ENCODE results near the gene SPDEF. TPM values are rescaled to one million over a fixed set of nuclear protein-coding genes. Genes with fewer than 3 reads are reported as not detected.

Gene SPDEF
- total and polyA plus RNA-seq, 10 of the 15 experiments (the other 5 are each of a cell fraction or from before 2014, with no cell fraction given), result not detected

GRCh38 chr6:34526241-34526972 is 29.7 kb downstream of the SPDEF start:
- WGBS (ENCODE audit: insufficient coverage, insufficient replicate concordance, low lambda C conversion rate, missing lambda C conversion rate), result 72% methylated on average over 23 of the region's 23 CpGs
- H3K27me3 ChIP-seq (replicated peaks in 1 of 2; ENCODE audit: control insufficient read depth in 2 of 2, insufficient read depth in 2 of 2, low read length in 1 of 2), result no peaks in the 10 kb centered on the region
- no peaks in the 10 kb centered on the region for H3K9me3 ChIP-seq (replicated peaks; ENCODE audit: control insufficient read depth, insufficient read depth, low read length)
- H3K9ac ChIP-seq (ENCODE audit: control insufficient read depth, insufficient read depth, low read length), result no peak overlapping the region
- BruUV-seq (replicated peaks), result no TSS peak
- 0 out of 2 replicates have a peak overlapping the region, but pooled peaks have one; percentile 7 for H3K4me2 ChIP-seq (ENCODE audit: control insufficient read depth, insufficient read depth)
- TF ChIP-seq PAX5 (IDR thresholded peaks at IDR 0.05; ENCODE audit: borderline replicate concordance, low read depth, low read length) (no peak), NFXL1 (IDR thresholded peaks at IDR 0.05; ENCODE audit: borderline replicate concordance) (no peak), MYB (IDR thresholded peaks at IDR 0.05; ENCODE audit: borderline replicate concordance, low read depth, low read length) (no peak), SMARCA5 (IDR thresholded peaks at IDR 0.05) (no peak), NFIC (IDR thresholded peaks at IDR 0.05; ENCODE audit: low read depth, low read length) (no peak), MEF2B (IDR thresholded peaks at IDR 0.05; ENCODE audit: partially characterized antibody, poor library complexity, severe bottlenecking) (no peak), SIX5 (IDR thresholded peaks at IDR 0.05; ENCODE audit: low read depth, low read length, severe bottlenecking) (no peak), FOXK2 (IDR thresholded peaks at IDR 0.05) (no peak), JUND (IDR thresholded peaks at IDR 0.05; ENCODE audit: low read depth, low read length) (no peak), CHD2 (IDR thresholded peaks at IDR 0.05; ENCODE audit: borderline replicate concordance, low read depth, low read length) (no peak)
- H3K4me3 ChIP-seq, result no peak overlapping the region
- no peaks in the 10 kb centered on the region for H3K36me3 ChIP-seq (ENCODE audit: control insufficient read depth in 2 of 2, insufficient read depth in 2 of 2, low read length in 1 of 2)
- no peak for ATAC-seq
- in situ Hi-C loops (cut with MboI), result no loop called here
- CTCF ChIA-PET, result interaction anchor here (0.6 to 3.0 kb wide), 8 partner anchors 46 to 447 kb away, joined by 3 to 27 read pairs (median 4); no protein-coding TSS in a partner anchor
- SMC1A ChIA-PET (ENCODE audit: uncharacterized antibody, unreplicated experiment), result interaction anchor here (1.2 to 3.0 kb wide), 3 partner anchors 66 to 84 kb away, joined by 3 to 19 read pairs (median 7); no protein-coding TSS in a partner anchor
- intact Hi-C loops (cut with micrococcal nuclease; ENCODE audit: unreplicated experiment), result loop anchor here (5.0 kb wide), 1 partner anchor 616 kb away; the partner anchor contains the start of gene TCP11
- H3K4me1 ChIP-seq (ENCODE audit: control insufficient read depth, insufficient read depth, low read length), result no peaks in the 10 kb centered on the region
- DNase-seq (ENCODE audit: low read depth, low spot score), result no peak
- H2AFZ ChIP-seq (ENCODE audit: control insufficient read depth, low read depth, low read length), result peak overlapping the region; percentile 29
- no peaks in the 10 kb centered on the region for H3K79me2 ChIP-seq (ENCODE audit: control insufficient read depth, insufficient read depth, low read length)
- H4K20me1 ChIP-seq (ENCODE audit: control insufficient read depth, insufficient read depth), result no peaks in the 10 kb centered on the region
- POLR2A ChIA-PET, result interaction anchor here (0.5 kb wide), 2 partner anchors 208 to 215 kb away, joined by 3 to 4 read pairs; no protein-coding TSS in a partner anchor
- RAD21 ChIA-PET (ENCODE audit: unreplicated experiment), result interaction anchor here (1.8 kb wide), 1 partner anchor 66 kb away, joined by 10 read pairs; no protein-coding TSS in a partner anchor
- no peak for FAIRE-seq
- H3K27ac ChIP-seq (ENCODE audit: control insufficient read depth, insufficient read depth), result no peak overlapping the region

Measured in GM12878 (cell line).